GM19324 (cell line): ENCODE data around the gene PPM1F.
"Not testable (repeated sequence)": the region's sequence is repeated elsewhere in the genome, so short reads cannot be mapped to it uniquely, and the experiment has no call there.

ENCODE experiments used
- ATAC-seq: cut with Tn5 transposase; IDR thresholded peaks from one replicate; pipeline ENCODE4 v1.9.1; 2021; ENCODE audit warnings: mild to moderate bottlenecking, moderate library complexity; ENCODE audit not compliant: unreplicated experiment, low FRiP score

Gene PPM1F

GRCh38 chr22:21923163-21923561 lies 29.5 kb downstream of the PPM1F start:
- no peak for ATAC-seq

GRCh38 chr22:21922370-21923162 lies 30.1 kb downstream of the PPM1F start:
- ATAC-seq = no peak

- no peak for ATAC-seq
Measured at GRCh38 chr22:21921729-21922128, 30.9 kb downstream of the PPM1F start.

GRCh38 chr22:21921184-21921721 lies 31.4 kb downstream of the PPM1F start:
- no peak for ATAC-seq

GRCh38 chr22:21920341-21921183 lies 32.1 kb downstream of the PPM1F start:
- ATAC-seq = no peak

- no peak for ATAC-seq
Measured at GRCh38 chr22:21919526-21920307, 32.9 kb downstream of the PPM1F start.

GRCh38 chr22:21918466-21919185 lies 34.0 kb downstream of the PPM1F start:
- ATAC-seq = no peak

- ATAC-seq = no peak
Measured at GRCh38 chr22:21917959-21918261, 34.7 kb downstream of the PPM1F start.

GRCh38 chr22:21917181-21917958 lies 35.3 kb downstream of the PPM1F start:
- no peak for ATAC-seq

GRCh38 chr22:21916309-21916918 lies 36.2 kb downstream of the PPM1F start:
- ATAC-seq = no peak

- ATAC-seq = no peak
Measured at GRCh38 chr22:21915624-21916308, 36.9 kb downstream of the PPM1F start.

- not testable (repeated sequence) for ATAC-seq
Measured at GRCh38 chr22:21914033-21914642, 38.5 kb downstream of the PPM1F start.

- not testable (repeated sequence) for ATAC-seq
Measured at GRCh38 chr22:21910367-21910766, 42.3 kb downstream of the PPM1F start.

GRCh38 chr22:21909871-21910270 lies 42.8 kb downstream of the PPM1F start:
- ATAC-seq = no peak

GRCh38 chr22:21907638-21908522 lies 44.8 kb downstream of the PPM1F start:
- no peak for ATAC-seq

GRCh38 chr22:21905234-21905633 lies 47.4 kb downstream of the PPM1F start:
- not testable (repeated sequence) for ATAC-seq

GRCh38 chr22:21904250-21904789 lies 48.3 kb downstream of the PPM1F start:
- ATAC-seq = no peak
